HG03103 (cell line): ENCODE data around the gene OTUD4.
"Not testable (repeated sequence)": the region's sequence is repeated elsewhere in the genome, so short reads cannot be mapped to it uniquely, and the experiment has no call there.

Experiments used
- ATAC-seq: cut with Tn5 transposase; IDR thresholded peaks from one replicate; pipeline ENCODE4 v1.9.1; 2021; ENCODE audit warnings: low read depth; ENCODE audit not compliant: unreplicated experiment

Gene OTUD4

DNA sequence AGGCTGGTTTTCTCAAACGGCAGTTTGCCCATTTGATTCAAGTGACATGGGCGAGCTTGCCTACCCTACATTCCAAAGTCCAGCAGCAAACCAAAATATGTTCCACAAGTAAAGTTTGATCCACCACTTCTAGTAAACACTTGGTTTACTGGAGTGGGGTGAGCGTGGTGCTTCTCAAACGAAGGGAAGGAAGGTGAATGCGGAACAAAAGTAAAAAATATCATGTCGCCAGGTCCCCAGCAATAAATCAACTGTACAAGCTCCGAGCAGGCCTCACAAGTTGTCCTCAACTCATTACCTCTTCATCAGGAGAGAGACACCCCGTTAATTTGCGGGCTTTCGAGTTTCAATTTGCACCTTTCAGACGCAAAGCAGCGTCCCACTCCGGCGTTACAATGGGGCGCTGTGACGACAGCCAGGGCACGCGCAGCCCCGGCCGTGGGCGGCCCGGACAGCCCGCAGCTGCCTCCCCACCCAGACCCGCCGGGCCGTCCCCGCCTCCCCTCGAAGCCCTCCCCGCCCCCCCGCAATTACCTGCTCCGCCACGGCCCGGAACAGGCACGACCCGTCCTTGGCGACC is 1.0 kb downstream of the OTUD4 start:
- ATAC-seq: peak; percentile 37

DNA sequence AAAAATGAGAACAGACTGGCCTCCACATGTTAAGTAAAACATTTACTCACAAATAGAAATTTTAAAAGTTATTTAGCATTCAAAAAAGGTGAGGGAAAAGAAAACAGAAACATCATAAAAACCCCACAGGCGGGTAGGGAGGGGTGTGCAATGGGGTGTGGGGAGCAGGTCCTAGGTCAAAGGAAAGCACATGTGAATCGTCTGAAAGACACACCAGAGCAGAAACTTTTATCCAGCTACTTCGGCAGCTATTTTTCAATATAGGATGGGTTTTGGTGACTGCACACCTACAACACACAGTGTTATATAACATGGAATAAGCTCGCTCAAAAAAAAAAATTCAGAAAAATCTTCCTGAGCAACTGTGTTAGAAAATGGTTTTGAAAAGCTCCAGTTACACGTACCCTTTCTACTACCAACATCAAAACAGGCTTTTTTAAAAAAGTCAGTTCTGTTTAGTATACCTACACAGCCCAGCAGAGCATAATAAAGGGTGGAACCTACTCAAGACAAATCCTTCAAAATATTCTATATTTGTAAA is 1.6 kb downstream of the OTUD4 start:
- no peak for ATAC-seq

DNA sequence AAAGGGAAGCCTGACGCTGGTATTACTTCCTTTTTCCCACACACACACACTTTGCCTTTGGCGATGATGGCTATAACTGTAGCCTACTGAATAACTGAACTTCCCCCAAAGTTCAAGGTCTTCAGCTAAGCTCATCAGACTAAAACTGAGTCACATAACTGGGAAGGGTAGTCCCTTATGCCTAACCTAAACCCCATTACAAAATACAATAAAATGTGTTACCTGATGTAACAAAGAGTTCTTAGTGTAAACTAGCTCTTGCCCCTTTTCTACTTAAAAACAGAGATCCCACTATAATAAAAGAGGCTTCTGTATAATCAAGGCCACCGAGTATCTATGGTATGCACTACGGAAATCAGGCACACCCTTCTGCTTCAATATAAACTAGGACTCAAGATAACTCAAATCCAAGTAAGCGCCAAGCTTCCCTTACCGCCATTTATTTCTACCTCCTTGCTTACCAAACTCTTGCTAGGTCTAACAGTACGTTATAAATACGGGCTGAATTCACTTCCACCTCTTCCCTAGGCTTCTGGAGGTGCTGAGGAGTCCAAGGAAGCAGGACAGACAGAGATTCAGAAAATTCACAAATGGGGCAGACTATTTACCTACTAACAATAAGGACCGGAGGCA is 2.4 kb downstream of the OTUD4 start:
- ATAC-seq: no peak

DNA sequence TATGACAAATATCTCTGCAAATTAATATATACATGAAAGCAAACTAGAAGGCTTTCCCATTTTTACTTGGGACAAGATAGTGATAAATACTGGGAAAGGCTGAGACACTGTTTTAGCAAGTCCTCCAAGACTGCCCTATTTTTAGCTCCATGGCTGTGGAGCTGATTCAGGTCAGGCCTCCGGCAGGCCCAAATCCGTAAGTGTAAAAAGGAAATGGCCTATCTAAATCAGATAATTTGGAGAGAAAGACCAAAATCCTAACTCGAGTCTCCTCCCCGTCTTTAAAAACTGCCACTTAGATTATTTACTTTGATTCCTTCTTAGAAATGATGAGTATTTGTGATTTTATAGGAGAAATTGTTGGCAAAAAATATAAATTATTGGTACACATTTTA is 2.9 kb downstream of the OTUD4 start:
- no peak for ATAC-seq

DNA sequence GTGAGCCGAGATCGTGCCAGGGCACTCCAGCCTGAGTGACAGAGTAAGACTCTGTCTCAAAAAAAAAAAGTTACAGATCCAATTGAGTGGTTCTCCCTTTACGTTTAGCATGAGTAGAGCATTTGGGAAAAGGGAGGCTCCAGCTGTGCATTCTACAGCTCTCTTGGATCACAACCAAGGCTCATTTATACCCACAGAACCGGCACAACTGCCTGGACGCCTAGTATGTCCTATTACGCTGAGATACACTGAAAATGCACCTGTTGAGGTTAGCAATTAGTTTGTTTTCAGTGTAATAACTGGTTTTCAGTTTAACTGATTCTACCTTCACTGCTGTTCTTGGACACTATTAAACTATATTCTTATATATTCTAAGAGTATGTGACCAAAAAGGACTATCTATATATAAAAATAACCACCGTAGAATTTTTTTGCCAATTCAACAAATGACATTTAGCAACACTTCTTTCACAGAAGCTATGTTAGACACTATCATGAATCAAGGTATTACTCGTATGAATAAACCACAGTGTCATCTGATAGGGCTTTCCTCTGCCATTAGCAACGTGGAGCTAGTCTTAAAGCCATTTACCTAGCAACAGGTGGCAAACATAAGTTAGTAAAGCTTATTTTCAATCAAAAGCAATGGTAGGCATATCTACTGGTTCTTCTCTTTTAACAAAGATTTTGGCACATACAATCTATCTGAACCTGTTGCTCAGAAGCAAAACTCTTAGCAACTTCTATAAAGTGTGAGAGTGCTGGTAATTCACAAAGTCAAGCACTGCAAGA is 3.6 kb downstream of the OTUD4 start:
- ATAC-seq: no peak

DNA sequence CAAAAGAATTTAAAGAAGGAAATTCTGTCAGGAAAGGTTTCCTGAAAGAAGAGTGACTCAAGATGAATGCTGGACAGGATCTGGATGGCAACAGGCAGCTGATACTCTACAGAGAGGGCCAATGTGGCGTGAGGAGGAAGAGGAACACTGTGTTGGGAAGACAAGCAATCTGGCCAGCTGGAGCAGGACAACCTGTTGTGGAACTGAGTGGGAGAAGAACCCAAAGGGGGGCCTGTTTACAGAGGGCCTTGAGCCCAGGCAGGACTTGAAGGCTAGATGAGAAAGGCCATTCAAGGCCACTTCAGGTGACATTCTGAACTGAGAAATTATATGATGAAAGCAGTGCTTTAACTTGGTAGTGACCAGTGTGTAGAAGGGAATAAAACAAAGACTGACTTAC is 8.5 kb downstream of the OTUD4 start:
- ATAC-seq: no peak

DNA sequence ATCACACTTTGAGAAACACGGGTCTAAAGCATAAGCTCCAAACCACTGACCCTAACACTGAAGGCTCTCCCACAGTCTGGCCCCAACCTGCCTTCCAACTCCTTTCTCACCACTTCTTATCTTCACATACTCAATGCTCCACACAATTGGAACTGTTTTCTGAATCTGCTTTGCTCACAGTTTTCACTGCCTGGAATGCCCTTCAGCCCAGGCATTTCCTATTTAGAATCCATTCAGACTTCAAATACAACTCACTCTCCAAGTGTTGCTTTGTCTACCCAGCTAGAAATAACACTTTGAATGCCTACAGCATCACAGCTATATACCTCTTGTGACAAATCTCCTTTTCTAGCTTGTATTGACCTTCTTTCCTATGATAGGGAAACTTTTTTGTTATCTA is 10.2 kb downstream of the OTUD4 start:
- no peak for ATAC-seq

DNA sequence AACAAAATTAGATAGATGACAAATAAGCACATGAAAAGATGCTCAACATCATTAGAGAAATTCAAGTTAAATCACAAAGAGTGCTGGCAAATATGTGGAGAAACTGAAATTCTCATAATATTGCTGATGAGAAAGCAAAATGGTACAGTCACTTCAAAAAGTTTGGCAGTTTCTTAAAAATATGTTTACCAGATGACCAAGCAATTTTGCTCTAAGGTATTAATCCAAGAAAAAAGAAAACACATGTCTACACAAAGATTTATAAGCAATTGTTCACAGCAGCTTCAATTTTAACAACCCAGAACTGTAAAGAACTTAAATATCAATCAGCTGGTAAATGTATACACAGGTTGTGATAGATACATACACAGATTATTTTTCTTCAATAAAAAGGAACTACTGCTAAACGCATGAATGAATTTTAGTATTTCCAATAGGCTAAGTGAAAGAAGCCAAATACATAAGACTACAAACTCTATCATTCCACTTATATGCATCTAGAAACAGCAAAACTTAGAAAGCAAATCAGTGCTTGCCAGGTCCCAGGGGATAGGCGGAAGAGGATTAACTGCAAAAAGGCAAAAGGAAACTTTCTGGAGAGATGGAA is 11.7 kb downstream of the OTUD4 start:
- no peak for ATAC-seq

DNA sequence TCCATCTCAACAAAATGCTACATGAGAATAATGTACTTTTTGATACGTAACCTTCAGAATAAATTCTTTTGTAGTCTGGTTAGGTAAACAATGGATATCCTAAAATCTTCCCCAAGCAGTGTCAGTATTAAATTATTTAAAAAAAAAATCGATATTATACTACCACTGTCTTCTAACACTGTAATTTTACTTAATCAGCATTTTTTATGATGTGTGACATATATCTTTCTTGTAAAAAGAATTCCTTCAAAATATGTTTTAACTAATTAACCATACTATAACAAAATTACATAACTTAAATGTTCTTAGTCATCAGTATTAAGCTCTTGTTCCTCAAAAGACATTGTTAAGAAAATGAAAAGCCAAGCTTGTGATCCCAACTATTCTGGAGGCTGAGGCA is 12.5 kb downstream of the OTUD4 start:
- no peak for ATAC-seq

DNA sequence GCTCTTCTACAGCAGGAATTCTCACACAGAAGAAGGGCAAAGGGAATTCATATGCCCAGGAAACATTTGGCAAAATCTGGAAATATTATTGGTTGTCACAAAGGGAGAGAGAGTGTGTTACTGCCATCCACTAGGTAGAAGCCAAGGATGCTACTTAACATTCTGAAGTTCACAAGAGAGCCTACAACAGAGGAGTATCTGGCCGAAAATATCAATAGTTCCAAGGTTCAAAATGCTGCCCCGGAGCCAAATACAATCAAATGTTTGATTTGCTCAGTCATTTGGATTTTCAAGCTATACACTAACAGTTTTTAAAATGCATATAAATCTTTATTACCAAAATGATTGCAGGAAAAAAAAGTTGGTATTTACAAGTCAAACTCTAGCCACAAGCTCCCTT is 18.8 kb downstream of the OTUD4 start:
- no peak for ATAC-seq

DNA sequence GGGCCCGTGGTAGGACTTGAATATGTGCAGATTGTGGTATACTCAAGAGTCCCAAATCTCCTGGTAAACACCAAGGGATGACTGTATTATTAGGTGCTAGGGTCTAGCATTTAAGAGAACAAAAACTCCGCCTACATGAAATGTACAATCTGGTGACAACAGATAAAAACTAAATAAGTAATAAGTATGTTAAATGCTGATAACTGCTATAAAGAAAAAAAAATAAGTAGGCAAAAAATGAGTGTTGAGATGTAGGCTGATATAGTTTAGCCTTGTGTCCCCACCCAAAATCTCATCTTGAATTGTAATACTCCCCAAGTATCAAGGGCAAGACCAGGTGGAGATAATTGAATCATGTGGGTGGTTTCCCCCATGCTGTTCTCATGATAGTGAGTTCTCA is 23.4 kb downstream of the OTUD4 start:
- ATAC-seq: no peak

DNA sequence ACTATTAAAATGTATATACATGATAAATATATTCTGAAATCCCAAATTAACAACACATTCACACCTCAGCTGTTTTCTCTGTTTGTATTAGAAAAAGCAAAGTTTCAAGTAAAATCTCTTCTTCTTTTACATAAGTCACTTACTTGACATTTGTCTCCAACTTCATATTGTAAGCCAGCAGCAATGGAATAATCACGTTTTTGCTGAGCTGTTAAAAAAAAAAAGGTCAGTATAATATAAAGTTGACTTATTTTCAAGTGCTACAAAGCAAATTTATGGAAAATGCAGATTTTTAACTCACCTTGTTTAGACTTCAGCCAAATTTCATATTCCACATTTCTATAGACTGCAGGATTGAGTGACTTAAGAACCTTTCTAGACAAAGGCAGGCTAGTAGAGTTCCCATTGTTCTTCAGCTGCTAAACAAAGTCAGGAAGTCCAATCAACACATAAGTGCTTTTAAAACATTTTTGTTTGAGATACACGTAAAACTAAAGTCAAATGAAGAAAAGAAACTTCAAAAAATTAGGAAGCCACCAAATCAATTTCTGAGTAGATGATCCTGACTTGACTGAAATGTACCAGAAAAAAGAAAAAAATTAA is 25.0 kb downstream of the OTUD4 start:
- no peak for ATAC-seq

DNA sequence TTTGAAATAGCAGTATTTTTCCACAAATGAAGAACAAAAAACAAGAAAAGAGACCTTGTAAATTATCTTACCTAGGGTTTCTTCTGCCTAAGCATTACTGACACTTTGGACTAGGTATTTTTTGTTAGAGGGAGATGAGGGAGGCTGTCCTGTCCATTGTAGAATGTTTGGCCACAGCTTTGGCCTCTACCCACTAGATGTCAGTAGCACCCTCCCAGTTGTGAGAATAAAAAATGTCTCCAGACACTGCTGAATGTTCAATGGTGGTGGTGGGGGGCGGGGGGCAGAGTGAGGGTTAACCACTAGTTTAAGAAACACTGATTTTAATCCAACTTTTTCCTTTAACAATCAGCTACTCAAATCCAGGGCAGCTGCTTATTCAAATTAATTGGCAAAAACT is 25.8 kb downstream of the OTUD4 start:
- ATAC-seq: no peak

DNA sequence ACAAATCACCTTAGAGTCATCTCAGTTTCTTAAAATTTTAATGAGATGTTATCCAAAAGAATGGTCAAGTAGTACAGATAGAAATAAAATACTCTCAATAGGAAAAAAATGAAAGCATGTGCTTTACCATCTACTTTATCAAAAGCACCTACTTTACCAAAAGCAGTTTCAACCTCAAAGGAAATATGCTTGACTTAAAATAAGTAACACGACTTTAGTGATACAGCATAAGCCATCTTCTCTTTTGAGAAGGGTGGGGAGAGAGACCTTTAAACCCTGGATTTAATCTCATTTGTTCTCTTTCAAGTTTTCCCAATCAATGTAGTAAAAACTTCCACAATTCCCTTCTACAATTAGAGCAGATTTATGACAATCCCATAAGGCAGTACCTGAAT is 26.5 kb downstream of the OTUD4 start:
- no peak for ATAC-seq

DNA sequence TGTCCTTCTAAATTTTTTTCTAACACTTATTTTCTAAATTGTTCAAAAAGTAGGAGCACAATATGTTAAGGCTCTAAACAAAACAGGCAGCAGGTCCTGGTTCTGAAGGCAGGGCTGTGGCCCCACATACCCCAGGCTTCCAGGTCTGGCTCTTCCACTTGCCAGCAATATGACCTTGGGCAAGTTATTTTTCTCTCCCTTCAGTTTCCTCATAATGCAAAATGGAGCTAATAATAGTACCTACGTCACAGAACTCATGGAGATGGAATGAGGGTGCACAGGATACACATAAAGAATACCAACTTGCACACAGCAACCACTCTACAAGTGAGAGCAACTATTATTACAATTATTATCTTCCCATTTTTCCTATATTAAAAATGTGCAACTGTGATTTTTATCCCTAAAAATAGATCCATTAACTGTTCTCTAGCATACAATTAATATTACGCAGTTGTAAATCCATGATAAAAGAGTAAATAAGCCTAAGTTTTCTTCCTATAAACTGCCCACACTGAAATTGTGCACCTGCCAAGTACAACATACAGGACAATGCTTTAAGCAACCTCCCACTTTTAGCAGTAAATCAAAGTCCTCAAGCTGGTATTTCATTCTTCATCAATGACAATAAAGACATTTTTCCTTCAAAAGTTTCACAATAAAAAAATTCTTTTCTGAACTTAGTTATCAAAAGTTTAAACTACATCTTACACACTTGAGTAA is 27.0 kb downstream of the OTUD4 start:
- ATAC-seq: no peak

DNA sequence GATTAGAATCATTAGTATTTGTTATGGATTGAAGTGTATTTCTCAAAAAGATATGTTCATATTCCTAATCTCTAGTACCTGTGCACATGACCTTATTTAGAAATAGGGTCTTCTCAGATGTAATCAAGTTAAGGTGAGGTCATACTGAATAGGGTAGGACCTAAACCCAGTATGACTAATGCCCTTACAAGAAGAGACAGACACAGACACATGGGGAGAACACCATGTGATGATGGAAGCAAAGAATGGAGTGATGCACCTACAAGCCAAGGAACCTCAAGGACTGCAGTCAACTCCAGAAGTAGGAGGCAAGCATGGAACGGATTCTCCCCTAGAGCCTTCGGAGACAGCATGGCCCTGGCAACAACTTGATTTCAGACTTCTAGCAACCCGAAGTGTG is 31.4 kb downstream of the OTUD4 start:
- ATAC-seq: no peak

DNA sequence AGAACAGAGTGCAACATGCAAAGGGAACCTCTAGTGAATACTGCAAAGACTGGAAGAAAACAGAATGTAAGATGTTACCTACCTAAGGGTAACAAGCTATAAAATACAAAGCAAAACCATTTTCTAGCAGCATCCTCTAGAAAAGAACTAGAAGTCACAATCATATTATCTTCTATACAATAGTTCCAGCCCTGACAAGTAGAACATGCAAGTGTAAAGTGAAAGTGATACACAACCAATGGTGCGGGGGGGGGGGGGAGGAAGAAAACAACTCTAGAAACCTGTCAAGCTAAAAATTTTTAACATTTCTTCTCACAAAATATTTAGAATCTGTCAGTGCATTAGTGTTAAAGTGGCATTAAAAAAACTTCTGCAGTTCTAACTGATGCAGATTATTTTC is 44.2 kb downstream of the OTUD4 start:
- ATAC-seq: not testable (repeated sequence)

DNA sequence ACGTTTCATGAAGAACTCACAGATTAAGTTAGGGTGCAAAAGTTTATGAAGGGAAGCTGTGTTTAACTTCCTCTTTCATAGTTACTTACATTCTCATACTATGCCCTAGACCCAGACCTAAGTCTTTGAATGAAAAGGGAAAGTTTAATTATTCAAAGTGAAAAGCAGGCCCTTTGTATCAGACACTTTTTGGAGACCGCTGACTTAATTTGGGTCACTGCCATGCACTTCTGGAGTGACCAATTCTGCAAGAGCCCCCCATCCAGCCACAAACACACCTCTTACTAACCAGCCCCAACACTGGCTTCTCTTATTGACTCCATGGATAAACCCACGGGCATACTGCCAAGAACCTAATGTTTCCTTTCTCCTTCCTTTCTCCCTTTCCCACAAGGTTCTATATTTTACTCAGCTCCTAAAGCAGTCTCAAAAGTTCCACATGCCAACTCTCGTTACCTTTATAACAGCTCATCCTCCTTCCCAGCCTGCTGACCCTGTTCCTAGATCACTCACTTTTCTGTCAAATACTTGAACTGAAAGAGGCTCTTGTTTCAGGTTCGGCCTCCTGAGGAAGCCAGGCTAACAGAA is 47.8 kb downstream of the OTUD4 start:
- peak; percentile 78 for ATAC-seq

DNA sequence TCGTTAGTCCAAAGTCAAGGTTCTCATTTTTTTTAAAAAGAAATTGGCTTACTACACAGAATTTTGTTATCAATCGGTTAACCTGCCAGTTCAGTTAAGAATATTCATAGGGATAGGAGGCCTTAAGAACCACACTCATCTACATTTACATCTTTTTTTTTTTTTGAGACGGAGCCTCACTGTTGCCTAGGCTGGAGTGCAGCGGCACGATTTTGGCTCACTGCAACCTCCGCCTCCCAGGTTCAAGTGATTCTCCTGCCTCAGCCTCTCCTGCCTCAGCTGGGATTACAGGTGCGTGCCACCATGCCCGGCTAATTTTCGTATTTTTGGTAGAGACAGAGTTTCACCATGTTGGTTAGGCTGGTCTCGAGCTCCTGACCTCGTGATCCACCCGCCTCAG is 48.5 kb downstream of the OTUD4 start:
- ATAC-seq: no peak

DNA sequence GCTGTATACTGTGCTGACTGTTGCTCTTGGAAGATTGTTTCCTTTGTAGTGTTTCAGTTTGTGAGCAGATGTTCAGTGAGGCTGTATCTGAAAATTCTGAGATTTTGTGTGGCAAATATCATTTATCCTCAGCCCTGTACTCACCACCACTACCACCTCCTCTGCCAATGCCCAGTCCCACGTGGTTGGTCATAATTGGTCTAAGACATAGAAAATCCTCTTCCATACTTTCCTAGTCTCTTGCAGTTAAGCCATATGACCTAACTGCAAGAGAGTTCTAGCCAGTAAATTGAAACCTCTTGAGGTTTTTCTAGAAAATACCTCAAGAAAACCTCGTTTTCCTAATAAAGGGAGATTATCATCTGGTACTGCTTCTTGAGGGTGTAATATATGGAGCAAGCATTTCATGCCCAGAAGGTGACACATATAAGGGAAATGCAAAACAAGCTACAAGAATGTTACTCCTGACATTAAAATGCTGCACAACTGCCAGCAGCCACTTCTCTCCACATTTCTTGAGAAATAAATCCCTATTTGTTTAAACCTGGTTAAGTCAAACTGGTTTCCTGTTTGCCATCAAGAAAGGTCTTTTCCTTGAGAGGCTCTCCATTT is 49.5 kb downstream of the OTUD4 start:
- no peak for ATAC-seq
